Right hindlimb (tissue), 1 donor: ENCODE measurements around the gene OR51V1.
"Not testable (repeated sequence)": the region's sequence is repeated elsewhere in the genome, so short reads cannot be mapped to it uniquely, and the experiment has no call there.

Experiments used
- DNase-seq: peaks from one replicate; pipeline ENCODE4 v3.0.0-alpha.2; 2018

OR51V1 gene

GRCh38 chr11:5161045-5161444 lies 39.4 kb downstream of the OR51V1 start:
- DNase-seq = not testable (repeated sequence)

DNA sequence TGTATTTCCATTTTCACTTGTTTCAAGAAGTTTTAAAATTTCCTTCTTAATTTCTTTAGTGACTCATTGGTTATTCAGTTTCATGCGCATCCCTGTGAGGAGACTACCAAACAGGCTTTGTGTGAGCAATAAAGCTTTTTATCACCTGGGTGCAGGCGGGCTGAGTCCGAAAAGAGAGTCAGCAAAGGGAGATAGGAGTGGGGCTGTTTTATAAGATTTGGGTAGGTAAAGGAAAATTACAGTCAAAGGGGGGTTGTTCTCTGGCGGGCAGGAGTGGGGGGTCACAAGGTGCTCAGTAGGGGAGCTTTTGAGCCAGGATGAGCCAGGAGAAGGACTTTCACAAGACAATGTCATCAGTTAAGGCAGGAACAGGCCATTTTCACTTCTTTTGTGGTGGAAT lies 40.3 kb downstream of the OR51V1 start:
- not testable (repeated sequence) for DNase-seq

DNA sequence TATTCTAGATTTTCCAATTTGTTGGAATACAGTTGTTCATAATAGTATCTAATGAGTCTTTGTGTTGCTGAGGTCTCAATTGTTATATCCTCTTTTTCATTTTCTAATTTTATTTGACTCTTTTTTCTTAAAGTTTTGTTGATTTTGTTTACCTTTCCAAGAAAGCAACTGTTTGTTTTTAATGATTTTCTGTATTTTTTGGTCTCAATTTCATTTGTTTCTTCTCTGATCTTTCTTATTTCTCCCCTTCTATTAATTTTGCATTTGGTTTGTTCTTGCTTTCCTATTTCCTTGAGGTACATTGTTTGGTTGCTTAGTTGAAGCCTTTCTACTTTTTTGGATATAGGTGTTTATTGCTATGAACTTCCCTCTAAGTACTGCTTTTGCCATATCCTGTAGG lies 40.7 kb downstream of the OR51V1 start:
- DNase-seq = no peak

DNA sequence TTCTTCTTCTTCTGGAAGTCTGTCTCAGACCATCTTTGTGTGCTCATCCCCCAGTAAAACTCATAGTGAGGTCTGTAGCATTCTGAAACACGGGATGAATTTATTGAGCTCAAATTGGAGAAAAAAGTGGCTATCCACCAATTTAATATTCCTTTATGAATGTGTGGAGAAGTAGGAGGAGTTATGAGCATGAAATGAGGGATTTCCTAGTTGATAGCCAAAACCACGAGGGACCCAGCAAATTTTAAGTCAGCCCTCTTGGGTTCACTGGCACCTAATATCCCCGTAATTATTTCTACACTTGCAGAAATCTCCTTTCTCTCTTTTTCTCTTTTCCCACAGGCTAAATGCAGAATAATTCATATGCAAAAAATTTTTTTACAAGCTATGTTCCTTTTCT lies 45.8 kb downstream of the OR51V1 start, which contains the start of gene OR52A1:
Gene OR52A1 (minus strand): TSS at position 101 of the 400 bp plus-strand sequence. CDS start 2,388 bp downstream, outside the sequence.
- DNase-seq = no peak

DNA sequence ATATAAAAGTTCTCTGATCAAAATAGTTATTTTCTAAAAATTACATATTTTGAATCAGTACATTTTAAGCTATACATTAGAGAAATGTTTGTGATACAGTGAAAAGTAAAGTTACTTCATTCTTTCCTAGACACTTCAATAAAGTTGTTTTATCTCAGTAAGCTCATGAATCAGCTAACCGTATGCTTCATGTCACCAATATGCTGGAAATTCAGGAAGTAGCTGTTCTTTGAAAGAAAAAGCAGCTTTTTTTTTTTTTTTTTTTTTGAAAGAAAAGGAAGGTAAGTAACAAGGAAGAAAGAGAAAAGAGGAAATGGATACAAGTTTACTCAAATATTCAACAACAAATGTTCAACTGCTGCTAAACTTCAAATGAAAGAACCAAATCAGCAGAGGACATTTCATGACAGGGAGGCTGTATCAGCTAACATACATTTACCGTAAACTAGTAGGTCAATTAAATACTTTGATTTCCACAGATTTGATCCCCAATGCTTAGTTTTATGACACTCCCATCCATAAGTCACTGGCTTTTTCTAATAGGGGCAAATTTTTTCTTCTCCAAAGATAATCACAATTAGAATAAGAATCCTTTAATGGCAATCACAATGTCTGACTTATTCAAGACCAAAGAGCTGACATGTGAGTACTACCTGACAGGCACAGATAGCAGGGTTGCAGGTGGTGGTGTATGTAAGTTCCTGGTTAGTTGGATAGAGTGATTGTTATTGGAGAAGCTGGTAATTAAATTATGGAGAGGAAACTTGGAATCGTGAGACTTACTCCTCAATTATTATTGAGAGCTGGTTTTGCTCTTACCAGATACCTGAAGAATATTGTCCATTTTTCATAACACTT lies 46.7 kb downstream of the OR51V1 start:
- no peak for DNase-seq

DNA sequence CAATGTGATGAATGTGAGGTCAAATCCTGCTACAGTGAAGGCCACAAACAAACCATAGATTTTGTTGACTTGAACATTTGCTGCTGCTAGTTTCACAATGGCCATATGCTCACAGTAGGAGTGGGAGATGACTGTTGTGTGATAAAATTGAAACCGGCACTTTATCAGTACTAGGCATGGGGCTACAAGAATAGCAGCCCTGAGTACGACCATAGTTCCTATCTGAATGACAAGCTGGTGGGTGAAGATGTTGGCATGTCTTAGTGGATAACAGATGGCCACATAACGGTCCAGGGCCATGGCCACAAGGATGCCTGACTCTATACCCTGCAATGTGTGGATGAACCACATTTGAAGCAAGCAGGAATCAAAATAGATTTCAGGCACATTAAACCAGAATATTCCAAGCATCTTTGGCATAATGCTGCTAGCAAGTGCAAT lies 48.7 kb downstream of the OR51V1 start:
- no peak for DNase-seq
